Skeletal muscle tissue (tissue), 4 donors: ENCODE data around the gene ST6GALNAC5. TPM values are rescaled to one million over a fixed set of nuclear protein-coding genes. Genes with fewer than 3 reads are reported as not detected.
"Not testable (repeated sequence)": the region's sequence is repeated elsewhere in the genome, so short reads cannot be mapped to it uniquely, and the experiment has no call there.

Experiments
- H3K27ac ChIP-seq: one replicate; pipeline ENCODE4 v1.7.0; 2013; ENCODE audit warnings: mild to moderate bottlenecking, low read depth, low read length, inconsistent platforms
- H3K27me3 ChIP-seq, 3 donors: one replicate each; pipeline ENCODE4 v1.7.0; 2013; ENCODE audit warnings: low read length in 3 of 3; ENCODE audit not compliant: control insufficient read depth in 3 of 3, insufficient read depth in 3 of 3
- H3K36me3 ChIP-seq, 3 donors: one replicate each; pipeline ENCODE4 v1.7.0; 2013; ENCODE audit warnings: low read length in 3 of 3; ENCODE audit not compliant: control insufficient read depth in 3 of 3, insufficient read depth in 3 of 3
- H3K4me1 ChIP-seq, 3 donors: one replicate each; pipeline ENCODE4 v1.7.0; 2013; ENCODE audit warnings: low read length in 3 of 3, mild to moderate bottlenecking in 3 of 3; ENCODE audit not compliant: control insufficient read depth in 3 of 3, insufficient read depth in 3 of 3
- H3K4me3 ChIP-seq, 3 donors: one replicate each; pipeline ENCODE4 v1.7.0; 2013; ENCODE audit warnings: low read length in 3 of 3
- H3K9ac ChIP-seq, 3 donors: one replicate each; pipeline ENCODE4 v1.7.0; 2013; ENCODE audit warnings: low read length in 3 of 3, mild to moderate bottlenecking in 3 of 3, moderate library complexity in 2 of 3, low read depth in 1 of 3
- H3K9me3 ChIP-seq, 3 donors: one replicate each; pipeline ENCODE4 v1.7.0; 2013; ENCODE audit warnings: low read length in 3 of 3; ENCODE audit not compliant: control insufficient read depth in 3 of 3
- total RNA-seq: library from RNA; depleted of rRNA; stranded (reverse); fragments of >200 nt; gene quantifications from one replicate; pipeline ENCODE4 v1.2.3, GENCODE V29; 2014
- donor health status: Osteomylitis.

The ST6GALNAC5 gene
- total RNA-seq, 1 donor from 2014 or later = 2.1 TPM

DNA sequence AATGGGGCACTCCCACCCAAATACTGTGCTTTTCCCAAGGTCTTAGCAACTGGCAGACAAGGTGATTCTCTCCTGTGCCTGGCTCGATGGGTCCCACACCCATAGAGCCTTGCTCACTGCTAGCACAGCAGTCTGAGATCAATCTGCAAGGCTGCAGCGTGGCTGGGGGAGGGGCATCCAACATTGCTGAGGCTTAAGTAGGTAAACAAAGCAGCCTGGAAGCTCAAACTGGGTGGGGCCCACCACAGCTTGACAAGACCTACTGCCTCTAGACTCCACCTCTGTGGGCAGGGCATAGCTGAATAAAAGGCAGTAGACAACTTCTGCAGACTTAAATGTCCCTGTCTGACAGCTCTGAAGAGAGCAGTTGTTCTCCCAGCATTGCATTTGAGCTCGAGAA, 114.0 kb downstream of the ST6GALNAC5 start:
- not testable (repeated sequence) for H3K27ac ChIP-seq, H3K27me3 ChIP-seq, H3K9me3 ChIP-seq, H3K4me1 ChIP-seq, H3K36me3 ChIP-seq, H3K9ac ChIP-seq, H3K4me3 ChIP-seq

DNA sequence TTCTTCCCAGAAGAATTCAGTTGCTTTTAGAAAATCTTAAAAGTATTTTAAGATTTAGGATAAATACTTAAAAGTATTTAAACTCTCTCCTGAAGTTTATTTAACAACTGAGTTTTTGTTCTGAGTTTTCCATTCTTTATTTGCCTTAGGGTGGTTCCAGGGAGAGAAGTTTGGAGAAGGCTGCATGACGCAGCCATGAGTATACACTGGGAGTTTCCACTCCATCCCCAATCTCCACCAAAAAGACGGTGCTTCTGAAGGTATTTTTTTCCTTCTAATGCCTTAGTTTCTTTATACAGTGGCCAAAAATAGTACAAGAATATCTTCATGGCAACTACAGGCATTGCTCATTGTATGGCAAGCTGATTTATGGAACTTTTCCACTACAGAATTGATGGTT, 122.7 kb downstream of the ST6GALNAC5 start:
- Histone ChIP-seq H3K27ac (no peak overlapping the region), H3K9ac (no peak overlapping the region), H3K36me3 (no peaks in the 10 kb centered on the region), H3K9me3 (no peaks in the 10 kb centered on the region), H3K4me1 (no peaks in the 10 kb centered on the region), H3K27me3 (no peaks in the 10 kb centered on the region), H3K4me3 (no peak overlapping the region)

DNA sequence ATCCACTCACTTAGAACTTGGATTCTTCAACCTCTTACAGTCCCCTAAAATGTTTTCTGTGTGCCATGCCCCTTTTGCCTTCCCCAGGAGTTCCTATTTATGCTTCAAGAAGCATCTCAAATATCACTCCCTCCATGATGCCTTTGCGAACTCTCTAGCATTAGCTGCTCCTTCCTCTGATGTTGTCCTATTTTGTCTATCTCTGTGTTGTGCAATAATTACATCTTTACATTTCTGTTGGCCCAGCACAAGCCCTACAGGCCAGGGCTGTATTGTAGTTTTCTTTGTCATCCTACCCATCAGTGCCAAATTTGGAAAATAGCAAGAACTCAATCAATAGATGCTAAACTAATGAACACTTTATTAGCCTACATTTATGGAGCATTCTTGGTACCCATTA, 125.8 kb downstream of the ST6GALNAC5 start:
- Histone ChIP-seq H3K36me3 (no peaks in the 10 kb centered on the region), H3K27ac (no peak overlapping the region), H3K9me3 (no peaks in the 10 kb centered on the region), H3K4me1 (no peaks in the 10 kb centered on the region), H3K4me3 (no peak overlapping the region), H3K27me3 (no peaks in the 10 kb centered on the region), H3K9ac (no peak overlapping the region)

DNA sequence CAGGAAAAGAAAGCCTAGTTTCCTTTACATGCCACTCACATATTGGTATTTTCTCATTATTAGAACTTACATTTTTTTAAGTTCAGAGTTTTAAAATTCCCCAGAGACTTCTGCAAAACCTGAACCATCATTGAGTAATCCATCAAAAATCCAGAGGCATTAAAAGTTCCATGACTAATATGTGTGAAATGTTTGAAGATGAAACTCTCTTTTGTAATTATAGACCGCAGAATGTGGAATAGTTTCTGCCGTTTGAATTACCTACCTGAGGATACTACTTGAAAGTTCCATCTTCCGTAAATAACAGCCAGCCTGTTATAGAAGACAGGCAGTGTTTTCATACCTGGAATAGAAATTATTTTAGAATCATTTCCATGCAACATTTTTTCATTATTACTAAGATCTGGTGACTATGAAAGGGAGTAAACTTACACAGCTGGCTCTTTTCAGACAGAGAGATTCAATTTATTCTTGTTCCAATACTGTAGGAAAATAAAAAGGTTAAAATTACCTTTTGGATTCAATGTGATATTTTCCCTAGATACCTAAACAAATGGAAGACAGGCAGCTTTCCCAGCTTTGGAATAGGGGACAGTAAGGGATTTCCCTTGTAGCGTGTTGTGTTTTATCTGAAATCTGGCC, 131.4 kb downstream of the ST6GALNAC5 start:
- H3K36me3 ChIP-seq = no peaks in the 10 kb centered on the region
- H3K27ac ChIP-seq = no peak overlapping the region
- H3K9ac ChIP-seq = no peak overlapping the region
- no peak overlapping the region for H3K4me3 ChIP-seq
- no peaks in the 10 kb centered on the region for H3K27me3 ChIP-seq
- no peaks in the 10 kb centered on the region for H3K4me1 ChIP-seq
- no peaks in the 10 kb centered on the region for H3K9me3 ChIP-seq

DNA sequence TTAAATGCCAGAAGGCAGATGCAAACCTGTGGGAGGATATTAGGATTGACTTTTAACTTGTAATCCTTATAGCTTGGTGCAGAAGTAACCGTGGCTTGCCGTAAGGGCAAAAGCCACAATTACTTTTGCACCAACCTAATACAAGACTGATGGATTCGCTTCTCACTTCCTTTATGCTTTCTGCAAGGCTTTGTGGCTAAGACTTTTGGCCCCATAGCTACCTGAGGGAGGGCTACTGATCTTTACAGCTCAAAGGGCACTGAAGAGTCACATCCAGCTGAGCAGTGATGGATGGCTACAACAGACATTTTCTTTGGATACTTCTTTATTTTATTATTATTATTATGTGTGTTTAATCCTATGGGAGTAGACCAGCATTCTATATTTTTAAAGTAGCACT, 140.4 kb downstream of the ST6GALNAC5 start:
- Histone ChIP-seq H3K4me3 (no peak overlapping the region), H3K9me3 (no peaks in the 10 kb centered on the region), H3K9ac (no peak overlapping the region), H3K36me3 (no peaks in the 10 kb centered on the region), H3K4me1 (no peaks in the 10 kb centered on the region), H3K27me3 (no peaks in the 10 kb centered on the region), H3K27ac (no peak overlapping the region)

DNA sequence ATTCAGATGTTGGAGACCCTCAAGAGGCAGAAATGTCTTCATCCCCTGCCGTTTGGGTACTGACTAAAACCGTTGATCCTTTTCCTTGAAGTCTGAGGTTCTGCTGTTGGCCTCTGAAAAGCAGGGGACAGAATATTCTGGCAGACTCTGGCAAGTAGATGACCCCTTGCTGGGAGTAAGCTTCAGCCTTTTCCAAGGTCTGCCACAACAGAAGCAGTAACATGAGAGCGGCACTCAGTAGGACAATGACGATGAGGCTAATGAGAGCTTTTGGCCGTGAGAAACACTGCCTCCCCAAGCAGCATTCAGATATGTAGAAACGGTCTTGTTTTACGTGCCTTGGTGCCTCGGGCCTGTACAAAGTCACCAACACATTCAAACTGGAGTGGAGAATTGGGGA, 143.7 kb downstream of the ST6GALNAC5 start:
- Histone ChIP-seq H3K27me3 (peaks cover 0 to 5% (median 0%) of the 10 kb centered on the region in 3 donors), H3K9ac (no peak overlapping the region), H3K4me3 (no peak overlapping the region), H3K9me3 (no peaks in the 10 kb centered on the region), H3K36me3 (no peaks in the 10 kb centered on the region), H3K27ac (no peak overlapping the region), H3K4me1 (no peaks in the 10 kb centered on the region)

DNA sequence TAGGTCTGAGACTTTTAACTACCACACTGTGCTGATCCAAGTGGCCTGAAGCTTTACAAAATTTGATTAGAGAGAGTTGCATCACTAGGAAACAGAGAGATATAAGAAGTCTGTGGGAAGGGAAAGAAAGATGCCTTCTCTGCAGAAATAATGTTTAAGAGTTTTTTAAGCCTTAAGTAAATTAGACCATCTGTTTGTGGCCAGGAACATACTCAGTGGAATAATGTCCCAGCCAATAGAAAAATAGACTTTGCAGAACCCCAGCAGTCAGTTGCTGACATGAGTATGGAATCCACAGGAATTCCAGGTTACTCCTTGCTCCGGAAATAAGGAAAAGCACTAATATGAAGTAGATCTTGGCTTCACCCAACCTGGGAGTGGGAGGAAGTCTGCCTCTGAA, 144.8 kb downstream of the ST6GALNAC5 start:
- H3K9ac ChIP-seq = no peak overlapping the region
- H3K4me3 ChIP-seq = no peak overlapping the region
- H3K4me1 ChIP-seq = no peaks in the 10 kb centered on the region

DNA sequence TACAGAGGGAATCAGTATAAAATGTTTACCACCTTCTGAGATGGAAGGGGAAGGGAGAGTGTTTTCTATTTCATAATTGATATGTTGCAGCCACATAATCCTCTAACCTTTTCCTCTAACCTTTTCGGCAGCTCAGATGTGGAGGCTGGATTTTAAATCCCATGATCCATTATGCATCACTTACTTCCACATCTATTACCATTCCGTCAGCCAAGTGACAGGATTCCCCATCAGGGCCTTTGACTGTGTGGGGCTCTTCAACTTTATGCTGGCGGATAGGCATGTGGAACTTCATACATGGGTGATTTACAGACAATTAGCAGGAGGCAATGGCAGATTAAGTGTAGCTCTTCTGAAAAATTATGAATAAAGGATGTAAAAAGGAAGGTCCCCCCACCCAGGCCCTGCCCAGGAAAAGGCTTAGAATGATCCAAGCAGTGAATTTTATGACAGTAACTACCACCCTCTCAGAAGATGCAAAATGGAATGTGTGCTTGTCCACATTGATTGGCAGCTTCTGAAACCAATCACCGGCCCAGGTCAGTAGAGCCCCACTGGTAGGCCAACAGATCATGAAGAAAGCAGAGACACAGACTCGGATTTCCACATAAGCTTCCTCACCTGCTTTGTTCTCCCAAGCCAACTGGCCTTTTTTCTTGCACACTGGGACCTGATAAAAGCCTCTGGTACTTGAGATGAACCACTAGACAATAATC, 147.0 kb downstream of the ST6GALNAC5 start:
- no peaks in the 10 kb centered on the region for H3K36me3 ChIP-seq
- H3K4me1 ChIP-seq = no peaks in the 10 kb centered on the region
- peaks cover 0 to 5% (median 0%) of the 10 kb centered on the region in 3 donors for H3K27me3 ChIP-seq

More for the DNA sequence above, 144.8 kb downstream of the ST6GALNAC5 start:
- H3K36me3 ChIP-seq = no peaks in the 10 kb centered on the region
- peaks cover 0 to 5% (median 0%) of the 10 kb centered on the region in 3 donors for H3K27me3 ChIP-seq
- H3K9me3 ChIP-seq = no peaks in the 10 kb centered on the region
- H3K27ac ChIP-seq = no peak overlapping the region

DNA sequence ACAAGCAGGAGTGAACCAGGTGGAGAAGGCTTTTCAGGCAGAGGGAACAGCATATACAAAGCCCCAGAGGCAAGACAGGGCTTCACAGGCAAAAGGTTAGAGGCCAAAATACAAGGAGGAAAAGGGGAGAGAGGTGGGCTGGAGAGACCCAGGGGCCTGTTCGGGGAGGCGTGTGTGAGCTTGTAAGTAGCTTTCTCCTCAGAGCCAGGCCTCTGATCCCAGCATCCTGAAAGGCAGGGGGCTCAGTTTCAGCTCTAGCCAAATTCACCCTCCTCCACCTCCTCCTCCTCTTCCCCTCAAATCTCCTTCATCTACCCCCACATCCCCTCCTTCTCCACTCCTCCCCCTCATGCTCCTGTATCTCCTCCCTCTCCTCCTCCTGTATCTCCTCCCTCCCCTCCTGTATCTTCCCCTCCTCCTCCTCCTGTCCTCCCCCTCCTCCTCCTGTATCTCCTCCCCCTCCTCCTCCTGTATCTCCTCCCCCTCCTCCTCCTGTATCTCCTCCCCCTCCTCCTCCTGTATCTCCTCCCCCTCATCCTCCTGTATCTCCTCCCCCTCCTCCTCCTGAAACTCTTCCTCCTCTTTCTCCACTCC, 148.6 kb downstream of the ST6GALNAC5 start:
- peaks cover 0 to 5% (median 0%) of the 10 kb centered on the region in 3 donors for H3K27me3 ChIP-seq
- no peak overlapping the region for H3K4me3 ChIP-seq
- H3K36me3 ChIP-seq = no peaks in the 10 kb centered on the region
- no peak overlapping the region for H3K9ac ChIP-seq
- no peaks in the 10 kb centered on the region for H3K4me1 ChIP-seq
- H3K27ac ChIP-seq = no peak overlapping the region
- H3K9me3 ChIP-seq = no peaks in the 10 kb centered on the region

More for the DNA sequence above, 147.0 kb downstream of the ST6GALNAC5 start:
- Histone ChIP-seq H3K9me3 (no peaks in the 10 kb centered on the region), H3K4me3 (no peak overlapping the region), H3K9ac (no peak overlapping the region), H3K27ac (no peak overlapping the region)

DNA sequence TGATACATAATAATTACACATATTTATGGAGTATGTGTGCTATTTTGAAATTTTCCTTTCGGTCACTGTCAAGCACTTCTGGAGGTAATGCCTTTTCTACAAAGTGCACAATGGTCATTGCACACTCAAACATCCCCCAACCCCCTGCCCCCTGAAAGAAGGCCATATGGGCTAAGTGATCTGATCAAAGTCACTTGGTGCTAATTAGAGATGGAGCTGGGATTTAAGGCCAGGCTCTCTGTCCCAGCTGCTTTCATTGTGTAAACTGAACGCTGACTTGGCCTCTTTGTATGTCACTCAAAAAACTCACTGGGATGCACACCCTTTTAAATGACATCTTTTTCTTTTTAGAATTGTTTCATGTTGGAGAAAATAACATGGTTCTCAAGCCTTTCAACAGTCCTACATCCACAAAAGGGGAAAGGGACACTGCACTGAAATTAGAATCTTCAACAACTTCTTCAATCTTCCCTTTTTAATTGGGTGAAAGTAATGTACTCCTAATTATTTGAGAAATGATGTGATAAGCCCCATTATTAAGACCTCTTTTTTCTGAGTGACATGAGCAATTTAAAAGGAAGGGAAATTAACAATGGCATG, 149.2 kb downstream of the ST6GALNAC5 start:
- H3K36me3 ChIP-seq = no peaks in the 10 kb centered on the region
- no peak overlapping the region for H3K9ac ChIP-seq
- no peaks in the 10 kb centered on the region for H3K4me1 ChIP-seq

More for the DNA sequence above, 149.2 kb downstream of the ST6GALNAC5 start:
- H3K27ac ChIP-seq = no peak overlapping the region
- H3K4me3 ChIP-seq = no peak overlapping the region
- H3K9me3 ChIP-seq = no peaks in the 10 kb centered on the region
- peaks cover 0 to 5% (median 0%) of the 10 kb centered on the region in 3 donors for H3K27me3 ChIP-seq
